Measurements from ENCODE around the gene PDCD1. TPM values are rescaled to one million over a fixed set of nuclear protein-coding genes. Genes with fewer than 3 reads are reported as not detected.
"Not testable (repeated sequence)": the region's sequence is repeated elsewhere in the genome, so short reads cannot be mapped to it uniquely, and the experiment has no call there.

Gene PDCD1
- total RNA-seq, 1 experiment from 2014 or later: not detected

- Histone ChIP-seq H2AFZ (no peak overlapping the region), H3K4me2 (no peak overlapping the region), H3K36me3 (ENCODE audit: low read depth) (no peaks in the 10 kb centered on the region), H3K79me2 (ENCODE audit: low read depth) (no peaks in the 10 kb centered on the region), H3K4me3 (no peak overlapping the region), H3F3A (ENCODE audit: insufficient read depth, low read depth) (peaks cover 10% of the 10 kb centered on the region; the same call in 1 of the 2 replicates), H4K20me1 (ENCODE audit: insufficient read depth) (no peaks in the 10 kb centered on the region), H3K27ac (no peak overlapping the region), H3K9me3 (ENCODE audit: insufficient read depth, low read depth) (peaks cover 3% of the 10 kb centered on the region; the same call in 1 of the 2 replicates), H3K9me2 (ENCODE audit: insufficient read depth) (no peaks in the 10 kb centered on the region), H3K27me3 (ENCODE audit: insufficient read depth, low read depth) (peaks cover 65% of the 10 kb centered on the region), H3K4me1 (replicated peaks; ENCODE audit: insufficient read depth) (no peaks in the 10 kb centered on the region)
- intact Hi-C loops (cut with micrococcal nuclease; ENCODE audit: unreplicated experiment): no loop called here
- BruUV-seq (replicated peaks): no TSS peak
- DNase-seq: no peak
- CTCF ChIA-PET: interaction anchor here (0.6 kb wide), 1 partner anchor 12 kb away, joined by 6 read pairs; no protein-coding TSS in a partner anchor
- POLR2A ChIA-PET (ENCODE audit: unreplicated experiment): no interaction called here
- TF ChIP-seq CTCF (conservative IDR thresholded peaks at IDR 0.05) (no peak), EZH2 (IDR thresholded peaks at IDR 0.05; ENCODE audit: low read depth) (no peak)
Observed at GRCh38 chr2:241822264-241822623, 36.5 kb downstream of the PDCD1 start.

GRCh38 chr2:241821460-241822263 lies 37.0 kb downstream of the PDCD1 start:
- intact Hi-C loops (cut with micrococcal nuclease; ENCODE audit: unreplicated experiment): no loop called here
- ChIA-PET POLR2A (ENCODE audit: unreplicated experiment) (no interaction called here), CTCF (no interaction called here)
- Histone ChIP-seq H3K4me3 (no peak overlapping the region), H3K27me3 (ENCODE audit: insufficient read depth, low read depth) (peaks cover 65% of the 10 kb centered on the region), H3K4me1 (replicated peaks; ENCODE audit: insufficient read depth) (no peaks in the 10 kb centered on the region), H3K36me3 (ENCODE audit: low read depth) (no peaks in the 10 kb centered on the region), H3K9me2 (ENCODE audit: insufficient read depth) (no peaks in the 10 kb centered on the region), H4K20me1 (ENCODE audit: insufficient read depth) (no peaks in the 10 kb centered on the region), H2AFZ (no peak overlapping the region), H3K27ac (no peak overlapping the region), H3K9me3 (ENCODE audit: insufficient read depth, low read depth) (no peaks in the 10 kb centered on the region; the same call in 1 of the 2 replicates), H3K79me2 (ENCODE audit: low read depth) (no peaks in the 10 kb centered on the region), H3K4me2 (no peak overlapping the region), H3F3A (ENCODE audit: insufficient read depth, low read depth) (peaks cover 10% of the 10 kb centered on the region; the same call in 1 of the 2 replicates)
- TF ChIP-seq CTCF (conservative IDR thresholded peaks at IDR 0.05): no peak
- no peak for TF ChIP-seq EZH2 (IDR thresholded peaks at IDR 0.05; ENCODE audit: low read depth)
- no peak for DNase-seq
- no TSS peak for BruUV-seq (replicated peaks)

GRCh38 chr2:241820625-241821384 lies 37.9 kb downstream of the PDCD1 start:
- no peak for DNase-seq
- no peaks in the 10 kb centered on the region for H4K20me1 ChIP-seq (ENCODE audit: insufficient read depth)
- H3K4me1 ChIP-seq (replicated peaks; ENCODE audit: insufficient read depth): no peaks in the 10 kb centered on the region
- H3K4me3 ChIP-seq: no peak overlapping the region
- intact Hi-C loops (cut with micrococcal nuclease; ENCODE audit: unreplicated experiment): no loop called here
- peaks cover 71% of the 10 kb centered on the region for H3K27me3 ChIP-seq (ENCODE audit: insufficient read depth, low read depth)
- H3K9me3 ChIP-seq (ENCODE audit: insufficient read depth, low read depth): no peaks in the 10 kb centered on the region
- H3K4me2 ChIP-seq: no peak overlapping the region
- no peaks in the 10 kb centered on the region for H3K79me2 ChIP-seq (ENCODE audit: low read depth)
- H3F3A ChIP-seq (ENCODE audit: insufficient read depth, low read depth): peaks cover 10% of the 10 kb centered on the region; the same call in 1 of the 2 replicates
- no peak for TF ChIP-seq EZH2 (IDR thresholded peaks at IDR 0.05; ENCODE audit: low read depth)
- no peak for TF ChIP-seq CTCF (conservative IDR thresholded peaks at IDR 0.05)
- H3K9me2 ChIP-seq (ENCODE audit: insufficient read depth): no peaks in the 10 kb centered on the region
- POLR2A ChIA-PET (ENCODE audit: unreplicated experiment): no interaction called here
- CTCF ChIA-PET: no interaction called here
- H3K27ac ChIP-seq: no peak overlapping the region
- H3K36me3 ChIP-seq (ENCODE audit: low read depth): no peaks in the 10 kb centered on the region
- no peak overlapping the region for H2AFZ ChIP-seq
- BruUV-seq (replicated peaks): no TSS peak

GRCh38 chr2:241819947-241820624 lies 38.6 kb downstream of the PDCD1 start:
- H3K4me3 ChIP-seq; DNase-seq; H3K4me2 ChIP-seq; H3K36me3 ChIP-seq (ENCODE audit: low read depth); BruUV-seq (replicated peaks); H3K79me2 ChIP-seq (ENCODE audit: low read depth); H3K27ac ChIP-seq; intact Hi-C loops (cut with micrococcal nuclease; ENCODE audit: unreplicated experiment); H3K4me1 ChIP-seq (replicated peaks; ENCODE audit: insufficient read depth); H3K9me3 ChIP-seq (ENCODE audit: insufficient read depth, low read depth); H3K9me2 ChIP-seq (ENCODE audit: insufficient read depth); H3F3A ChIP-seq (ENCODE audit: insufficient read depth, low read depth); CTCF ChIA-PET; H4K20me1 ChIP-seq (ENCODE audit: insufficient read depth); H2AFZ ChIP-seq; POLR2A ChIA-PET (ENCODE audit: unreplicated experiment): not testable (repeated sequence)
- peaks cover 75% of the 10 kb centered on the region for H3K27me3 ChIP-seq (ENCODE audit: insufficient read depth, low read depth)
